ENCODE results near the gene KRT1.

KRT1 gene

GRCh38 chr12:52632656-52633055, 47.6 kb downstream of the KRT1 start:
- no peak for FAIRE-seq

GRCh38 chr12:52631676-52632459, 48.3 kb downstream of the KRT1 start:
- no peak for FAIRE-seq

- no peak for FAIRE-seq
Measured at GRCh38 chr12:52631264-52631663, 48.9 kb downstream of the KRT1 start.

DNA sequence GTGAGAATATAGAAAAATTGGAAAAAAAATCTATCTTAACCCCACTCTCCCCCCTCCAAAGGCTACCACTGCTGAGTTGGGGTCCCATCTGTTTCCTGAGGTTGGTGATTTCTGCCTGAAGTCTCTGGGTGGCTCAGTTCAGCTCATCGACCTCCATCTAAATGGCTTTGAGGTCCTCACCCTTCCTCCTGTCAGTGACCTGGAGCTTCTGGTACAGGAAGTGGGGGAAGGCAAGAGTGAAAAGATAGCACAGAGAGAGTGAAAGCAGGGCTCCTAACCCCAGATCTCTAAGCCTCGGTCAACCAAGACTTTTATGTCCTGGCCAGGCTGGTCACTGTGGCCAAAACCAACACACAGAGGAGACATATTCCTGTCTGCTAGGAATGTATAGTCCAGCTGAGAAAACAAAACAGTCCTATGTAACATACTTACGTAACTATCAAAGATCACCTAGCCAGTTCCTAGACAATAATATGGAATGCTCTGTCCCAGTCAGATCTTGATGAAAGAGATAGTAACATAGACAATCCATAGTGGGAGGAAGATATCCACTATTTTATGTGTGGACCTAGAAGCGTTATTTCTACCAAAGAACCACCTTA, 49.5 kb downstream of the KRT1 start:
- no peak for FAIRE-seq

GRCh38 chr12:52630008-52630500, 50.2 kb downstream of the KRT1 start:
- FAIRE-seq, result no peak

DNA sequence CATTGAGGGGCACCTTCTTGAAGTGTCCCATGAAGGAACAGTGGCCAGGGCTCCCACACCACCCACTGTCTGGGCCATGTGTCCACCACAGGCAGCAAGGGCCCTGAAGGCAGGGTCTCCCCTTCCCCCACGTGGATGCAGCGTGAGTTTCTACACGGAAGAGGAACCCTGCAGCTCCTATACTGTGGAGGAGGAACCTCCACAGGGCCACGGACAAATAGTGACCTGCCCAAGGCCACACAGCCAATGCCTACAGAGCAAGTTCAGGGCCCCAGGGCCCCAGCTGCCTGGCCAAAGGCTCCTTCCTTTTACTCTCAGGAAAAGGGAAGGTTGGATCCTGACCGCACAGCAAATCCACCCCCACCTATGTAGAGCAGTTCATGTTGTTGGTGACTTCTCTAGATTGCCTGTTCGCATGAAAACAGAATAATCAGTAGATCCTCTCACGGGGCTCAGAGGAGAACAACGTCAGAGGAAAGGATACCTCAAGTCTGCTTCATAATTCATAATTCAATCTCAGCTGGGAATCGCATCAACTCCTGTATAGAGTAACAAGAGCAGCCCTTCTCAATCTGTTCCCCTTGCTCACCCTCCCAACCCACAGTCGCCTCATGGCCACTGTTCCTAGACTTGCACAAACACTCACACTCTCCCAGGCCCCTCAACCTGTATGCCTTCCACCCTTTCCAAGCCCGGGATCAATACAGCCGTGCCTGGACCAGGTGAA, 50.8 kb downstream of the KRT1 start:
- FAIRE-seq, result no peak

- no peak for FAIRE-seq
Measured at GRCh38 chr12:52628841-52629240, 51.4 kb downstream of the KRT1 start.

- FAIRE-seq, result no peak
Measured at GRCh38 chr12:52628111-52628507, 52.1 kb downstream of the KRT1 start.

GRCh38 chr12:52627395-52628110, 52.7 kb downstream of the KRT1 start:
- FAIRE-seq, result no peak

All from TTC549 (cell line).